ENCODE measurements around the gene TLX2. TPM values are rescaled to one million over a fixed set of nuclear protein-coding genes. Genes with fewer than 3 reads are reported as not detected.

TLX2 gene
- total and polyA plus RNA-seq, 2 of the 13 experiments (the other 11 are each of a cell fraction or from before 2014, with no cell fraction given): 0.05 to 0.20 TPM

- no peak for TF ChIP-seq KIAA2018 (CRISPR knock-in tag; IDR thresholded peaks at IDR 0.05; ENCODE audit: borderline replicate concordance)
- TF ChIP-seq ZFP37 (CRISPR knock-in tag; IDR thresholded peaks at IDR 0.05; ENCODE audit: borderline replicate concordance): no peak
- no peak for TF ChIP-seq CHCHD3 (CRISPR knock-in tag; IDR thresholded peaks at IDR 0.05)
- TF ChIP-seq KLF6 (CRISPR knock-in tag; IDR thresholded peaks at IDR 0.05): no peak
- no peak; the same call in 1 of the 2 replicates for TF ChIP-seq SKIL (CRISPR knock-in tag; IDR thresholded peaks at IDR 0.05; ENCODE audit: borderline replicate concordance)
- no peak for TF ChIP-seq IRX3 (CRISPR knock-in tag; IDR thresholded peaks at IDR 0.05; ENCODE audit: borderline replicate concordance, low read depth)
- no peak for TF ChIP-seq PRMT3 (CRISPR knock-in tag; IDR thresholded peaks at IDR 0.05; ENCODE audit: borderline replicate concordance, low read depth)
- no peak; the same call in 1 of the 2 replicates for TF ChIP-seq POLR2AphosphoS5 (IDR thresholded peaks at IDR 0.05; ENCODE audit: low read depth, low read length)
- no peak for TF ChIP-seq ZNF552 (CRISPR knock-in tag; IDR thresholded peaks at IDR 0.05; ENCODE audit: borderline replicate concordance)
- TF ChIP-seq FOSL2 (CRISPR knock-in tag; IDR thresholded peaks at IDR 0.05): no peak
- TF ChIP-seq ZNF891 (CRISPR knock-in tag; IDR thresholded peaks at IDR 0.05): peak; percentile 83
- TF ChIP-seq, protein P1, sequence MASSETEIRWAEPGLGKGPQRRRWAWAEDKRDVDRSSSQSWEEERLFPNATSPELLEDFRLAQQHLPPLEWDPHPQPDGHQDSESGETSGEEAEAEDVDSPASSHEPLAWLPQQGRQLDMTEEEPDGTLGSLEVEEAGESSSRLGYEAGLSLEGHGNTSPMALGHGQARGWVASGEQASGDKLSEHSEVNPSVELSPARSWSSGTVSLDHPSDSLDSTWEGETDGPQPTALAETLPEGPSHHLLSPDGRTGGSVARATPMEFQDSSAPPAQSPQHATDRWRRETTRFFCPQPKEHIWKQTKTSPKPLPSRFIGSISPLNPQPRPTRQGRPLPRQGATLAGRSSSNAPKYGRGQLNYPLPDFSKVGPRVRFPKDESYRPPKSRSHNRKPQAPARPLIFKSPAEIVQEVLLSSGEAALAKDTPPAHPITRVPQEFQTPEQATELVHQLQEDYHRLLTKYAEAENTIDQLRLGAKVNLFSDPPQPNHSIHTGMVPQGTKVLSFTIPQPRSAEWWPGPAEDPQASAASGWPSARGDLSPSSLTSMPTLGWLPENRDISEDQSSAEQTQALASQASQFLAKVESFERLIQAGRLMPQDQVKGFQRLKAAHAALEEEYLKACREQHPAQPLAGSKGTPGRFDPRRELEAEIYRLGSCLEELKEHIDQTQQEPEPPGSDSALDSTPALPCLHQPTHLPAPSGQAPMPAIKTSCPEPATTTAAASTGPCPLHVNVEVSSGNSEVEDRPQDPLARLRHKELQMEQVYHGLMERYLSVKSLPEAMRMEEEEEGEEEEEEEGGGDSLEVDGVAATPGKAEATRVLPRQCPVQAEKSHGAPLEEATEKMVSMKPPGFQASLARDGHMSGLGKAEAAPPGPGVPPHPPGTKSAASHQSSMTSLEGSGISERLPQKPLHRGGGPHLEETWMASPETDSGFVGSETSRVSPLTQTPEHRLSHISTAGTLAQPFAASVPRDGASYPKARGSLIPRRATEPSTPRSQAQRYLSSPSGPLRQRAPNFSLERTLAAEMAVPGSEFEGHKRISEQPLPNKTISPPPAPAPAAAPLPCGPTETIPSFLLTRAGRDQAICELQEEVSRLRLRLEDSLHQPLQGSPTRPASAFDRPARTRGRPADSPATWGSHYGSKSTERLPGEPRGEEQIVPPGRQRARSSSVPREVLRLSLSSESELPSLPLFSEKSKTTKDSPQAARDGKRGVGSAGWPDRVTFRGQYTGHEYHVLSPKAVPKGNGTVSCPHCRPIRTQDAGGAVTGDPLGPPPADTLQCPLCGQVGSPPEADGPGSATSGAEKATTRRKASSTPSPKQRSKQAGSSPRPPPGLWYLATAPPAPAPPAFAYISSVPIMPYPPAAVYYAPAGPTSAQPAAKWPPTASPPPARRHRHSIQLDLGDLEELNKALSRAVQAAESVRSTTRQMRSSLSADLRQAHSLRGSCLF (CRISPR knock-in tag; IDR thresholded peaks at IDR 0.05; ENCODE audit: borderline replicate concordance): no peak
Measured at GRCh38 chr2:74512744-74513604, 1.3 kb upstream of the TLX2 start (continued).

All from HepG2 (cell line).